Measurements from ENCODE around the gene BAMBI. TPM values are rescaled to one million over a fixed set of nuclear protein-coding genes. Genes with fewer than 3 reads are reported as not detected.

The BAMBI gene
- total and polyA plus RNA-seq, 10 of the 15 experiments (the other 5 are each of a cell fraction or from before 2014, with no cell fraction given) = 0.03 to 0.18 (median 0.09) TPM; not detected in 6

GRCh38 chr10:28633750-28634149, 43.6 kb upstream of the BAMBI start (continued):
- TF ChIP-seq KDM1A (IDR thresholded peaks at IDR 0.05; ENCODE audit: borderline replicate concordance) (no peak), NR2F1 (conservative IDR thresholded peaks at IDR 0.05) (no peak)

DNA sequence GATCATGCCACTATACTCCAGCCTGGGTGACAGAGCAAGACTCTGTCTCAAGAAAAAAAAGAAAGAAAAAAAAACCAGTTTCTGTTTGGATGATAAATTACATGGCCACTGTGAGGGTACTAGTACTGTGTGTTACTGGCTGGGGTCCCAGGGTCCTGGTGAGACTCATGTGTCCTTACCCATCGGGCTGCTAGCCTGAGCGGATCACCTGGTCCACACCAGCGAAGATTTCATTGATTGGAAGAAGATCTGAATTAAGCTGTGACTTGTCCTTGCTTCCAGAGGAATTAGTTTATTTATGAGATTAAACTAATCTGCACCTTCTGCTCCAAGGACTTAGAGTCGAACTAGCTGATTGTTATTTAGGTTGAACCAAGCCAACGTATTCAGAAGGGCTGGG, 40.0 kb upstream of the BAMBI start:
- Histone ChIP-seq H3K4me1 (ENCODE audit: control insufficient read depth, insufficient read depth, low read length) (no peaks in the 10 kb centered on the region), H3K27me3 (replicated peaks in 1 of 2; ENCODE audit: control insufficient read depth in 2 of 2, insufficient read depth in 2 of 2, low read length in 1 of 2) (no peaks in the 10 kb centered on the region), H3K9ac (ENCODE audit: control insufficient read depth, insufficient read depth, low read length) (no peak overlapping the region), H3K4me2 (ENCODE audit: control insufficient read depth, insufficient read depth) (no peak overlapping the region), H2AFZ (ENCODE audit: control insufficient read depth, low read depth, low read length) (no peak overlapping the region), H3K36me3 (ENCODE audit: control insufficient read depth in 2 of 2, insufficient read depth in 2 of 2, low read length in 1 of 2) (no peaks in the 10 kb centered on the region), H3K9me3 (replicated peaks; ENCODE audit: control insufficient read depth, insufficient read depth, low read length) (no peaks in the 10 kb centered on the region), H3K27ac (ENCODE audit: control insufficient read depth, insufficient read depth) (no peak overlapping the region), H3K79me2 (ENCODE audit: control insufficient read depth, insufficient read depth, low read length) (no peaks in the 10 kb centered on the region), H3K4me3 (no peak overlapping the region), H4K20me1 (ENCODE audit: control insufficient read depth, insufficient read depth) (no peaks in the 10 kb centered on the region)
- no TSS peak for BruUV-seq (replicated peaks)
- CTCF ChIA-PET = no interaction called here
- POLR2A ChIA-PET = no interaction called here
- no peak for ATAC-seq
- 25% methylated on average over 5 of the region's 5 CpGs for WGBS (ENCODE audit: insufficient coverage, insufficient replicate concordance, low lambda C conversion rate, missing lambda C conversion rate)
- intact Hi-C loops (cut with micrococcal nuclease; ENCODE audit: unreplicated experiment) (no loop called here), in situ Hi-C loops (cut with MboI) (no loop called here)
- FAIRE-seq = no peak
- TF ChIP-seq RUNX3 (IDR thresholded peaks at IDR 0.05; ENCODE audit: low read length) = no peak
- no peak for TF ChIP-seq RCOR1 (conservative IDR thresholded peaks at IDR 0.05; ENCODE audit: low read depth, low read length)
- no peak for TF ChIP-seq USF1 (IDR thresholded peaks at IDR 0.05; ENCODE audit: borderline replicate concordance, extremely low read length, insufficient read depth, low read depth, low read length)
- TF ChIP-seq SMAD1 (IDR thresholded peaks at IDR 0.05; ENCODE audit: low read depth, partially characterized antibody) = no peak
- TF ChIP-seq SP1 (IDR thresholded peaks at IDR 0.05; ENCODE audit: low read depth, low read length) = no peak
- SMC1A ChIA-PET (ENCODE audit: uncharacterized antibody, unreplicated experiment) = interaction anchor here (1.0 to 1.6 kb wide), 3 partner anchors 9 to 24 kb away, joined by 3 to 6 read pairs (median 3); no protein-coding TSS in a partner anchor
- RAD21 ChIA-PET (ENCODE audit: unreplicated experiment) = no interaction called here
- DNase-seq (ENCODE audit: low read depth, low spot score) = no peak

Data from GM12878 (cell line).